ENCODE results near the gene MGMT. TPM values are rescaled to one million over a fixed set of nuclear protein-coding genes. Genes with fewer than 3 reads are reported as not detected.

MGMT gene
- total RNA-seq, 1 donor from 2014 or later = 22.1 TPM

DNA sequence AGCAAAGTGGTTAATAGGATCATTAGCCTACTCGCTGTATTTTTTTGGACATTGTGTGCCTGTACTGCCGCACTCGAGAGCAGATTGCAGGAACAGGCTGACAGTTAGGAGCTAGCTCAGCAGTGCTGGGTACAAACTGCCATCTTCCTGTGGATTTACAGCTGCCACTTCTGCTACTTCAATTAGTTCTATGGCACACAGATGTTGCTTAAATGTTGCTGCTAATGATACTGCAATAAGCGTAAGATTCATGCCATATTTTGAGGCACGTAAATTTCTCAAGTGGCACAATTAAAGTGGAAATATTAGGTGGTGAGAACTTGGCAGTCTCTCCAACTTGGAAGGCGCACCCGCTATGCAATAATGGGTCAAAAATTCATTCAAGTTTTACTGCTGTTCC lies 325.1 kb downstream of the MGMT start:
- DNase-seq (ENCODE audit: low spot score) = no peak

DNA sequence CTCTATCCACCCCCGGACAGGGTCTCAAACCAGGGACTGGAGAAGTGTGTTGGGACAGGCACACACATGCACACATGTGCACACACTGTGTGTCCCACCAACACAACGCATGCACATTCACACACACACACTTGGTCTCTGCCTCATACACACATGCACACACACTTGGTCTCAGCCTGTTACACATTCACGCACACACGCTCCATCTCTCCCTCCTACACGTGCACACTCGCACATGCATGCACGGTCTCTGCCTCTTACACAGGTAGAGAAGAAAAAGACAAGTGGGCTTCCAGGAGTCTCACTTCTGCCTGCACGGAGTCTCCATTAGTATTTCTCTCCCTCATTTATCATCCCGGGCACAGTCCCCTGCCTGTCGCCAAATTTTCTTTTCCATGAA lies 325.8 kb downstream of the MGMT start:
- DNase-seq (ENCODE audit: low spot score) = no peak

DNA sequence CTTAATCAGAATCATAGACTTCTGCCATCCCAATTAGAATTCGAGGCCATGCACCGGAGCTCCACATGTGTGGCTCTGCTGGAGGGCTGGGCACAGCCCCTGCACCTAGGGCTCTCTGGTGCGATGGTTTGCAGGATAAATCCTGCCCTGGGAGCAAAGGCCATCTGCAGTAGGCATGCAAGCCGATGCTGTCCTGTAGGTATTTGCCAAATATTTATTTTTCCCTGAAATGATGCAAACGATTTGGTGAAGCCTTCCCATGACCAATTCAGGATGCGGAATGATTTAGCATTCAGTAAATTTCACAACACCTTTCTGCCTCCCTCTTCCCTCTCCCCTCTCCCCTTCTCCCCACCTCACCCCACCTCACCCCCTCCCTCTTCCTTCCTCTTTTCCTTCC lies 326.4 kb downstream of the MGMT start:
- no peak for DNase-seq (ENCODE audit: low spot score)

GRCh38 chr10:129793996-129794395 lies 327.0 kb downstream of the MGMT start:
- no peak for DNase-seq (ENCODE audit: low spot score)

- no peak for DNase-seq (ENCODE audit: low spot score)
Measured at GRCh38 chr10:129796710-129797420, 329.8 kb downstream of the MGMT start.

GRCh38 chr10:129799942-129800341 lies 332.9 kb downstream of the MGMT start:
- no peak for DNase-seq (ENCODE audit: low spot score)

DNA sequence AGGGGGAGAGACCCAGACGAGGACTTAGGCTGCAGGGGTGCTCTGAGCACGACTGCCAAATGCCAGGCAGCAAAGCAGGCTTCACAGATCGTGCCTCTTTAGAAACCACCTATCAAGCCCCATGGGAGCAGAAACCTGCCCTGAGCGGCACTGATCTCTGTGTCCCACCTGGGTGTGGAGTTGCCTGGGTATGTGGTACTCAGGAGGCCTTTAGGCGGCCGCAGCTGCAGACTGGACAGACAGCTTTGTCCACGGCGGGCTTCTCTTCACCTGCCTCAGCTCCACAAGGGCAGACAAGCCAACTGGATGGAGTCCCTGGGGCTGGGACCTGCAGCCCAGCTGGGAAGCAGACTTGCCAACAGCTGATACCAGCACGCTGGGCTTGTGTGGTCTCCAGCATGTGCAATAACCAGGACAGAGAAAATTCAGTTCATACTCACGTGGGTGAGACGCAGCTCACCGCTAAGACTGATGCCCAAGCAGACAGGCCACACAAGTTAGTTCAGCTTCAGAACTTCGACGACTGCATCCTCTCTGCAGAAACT lies 333.8 kb downstream of the MGMT start:
- DNase-seq (ENCODE audit: low spot score) = no peak

- no peak for DNase-seq (ENCODE audit: low spot score)
Measured at GRCh38 chr10:129807211-129807610, 340.2 kb downstream of the MGMT start.

GRCh38 chr10:129808092-129808983 lies 341.3 kb downstream of the MGMT start:
- DNase-seq (ENCODE audit: low spot score) = no peak

GRCh38 chr10:129809431-129809830 lies 342.4 kb downstream of the MGMT start:
- DNase-seq (ENCODE audit: low spot score) = no peak

DNA sequence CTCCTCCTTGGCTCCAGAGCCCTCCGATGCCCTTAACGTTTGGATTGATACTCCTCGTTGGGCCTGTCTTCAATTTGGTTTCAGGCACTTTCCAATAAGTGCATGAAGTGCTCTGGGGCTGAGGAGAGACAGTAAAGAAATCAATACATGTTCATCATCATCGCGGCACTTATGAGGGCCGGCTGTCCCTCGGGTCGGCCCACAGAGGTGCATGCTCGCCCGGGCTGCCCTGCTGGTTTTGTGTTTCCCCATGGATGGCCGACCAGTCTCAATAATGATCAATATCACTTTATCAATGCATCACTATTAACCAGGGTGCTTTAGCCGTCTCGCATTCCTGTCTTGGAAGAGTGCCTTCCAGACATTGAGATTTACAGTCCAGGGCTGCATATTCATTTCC lies 342.8 kb downstream of the MGMT start:
- no peak for DNase-seq (ENCODE audit: low spot score)

- no peak for DNase-seq (ENCODE audit: low spot score)
Measured at GRCh38 chr10:129811208-129811607, 344.2 kb downstream of the MGMT start.

DNA sequence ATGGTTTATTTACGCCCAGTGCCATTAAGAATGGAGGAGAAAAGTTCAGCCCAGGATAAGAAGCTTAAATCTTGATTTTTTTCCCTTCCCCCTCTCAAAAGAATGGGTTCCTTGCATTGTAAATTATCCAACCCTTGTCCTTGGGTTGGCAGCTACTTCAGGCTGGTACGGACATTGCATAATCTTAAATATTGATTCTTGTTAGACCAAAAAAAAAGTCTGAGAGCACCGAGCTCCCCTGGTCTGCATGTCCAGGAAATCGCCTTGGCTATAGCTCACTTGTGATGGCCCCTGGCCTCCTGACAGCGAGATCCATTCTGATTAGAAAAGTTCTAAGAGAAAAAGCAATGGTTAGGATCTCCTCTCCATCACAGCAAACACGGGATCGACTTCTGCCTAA lies 345.4 kb downstream of the MGMT start:
- no peak for DNase-seq (ENCODE audit: low spot score)

DNA sequence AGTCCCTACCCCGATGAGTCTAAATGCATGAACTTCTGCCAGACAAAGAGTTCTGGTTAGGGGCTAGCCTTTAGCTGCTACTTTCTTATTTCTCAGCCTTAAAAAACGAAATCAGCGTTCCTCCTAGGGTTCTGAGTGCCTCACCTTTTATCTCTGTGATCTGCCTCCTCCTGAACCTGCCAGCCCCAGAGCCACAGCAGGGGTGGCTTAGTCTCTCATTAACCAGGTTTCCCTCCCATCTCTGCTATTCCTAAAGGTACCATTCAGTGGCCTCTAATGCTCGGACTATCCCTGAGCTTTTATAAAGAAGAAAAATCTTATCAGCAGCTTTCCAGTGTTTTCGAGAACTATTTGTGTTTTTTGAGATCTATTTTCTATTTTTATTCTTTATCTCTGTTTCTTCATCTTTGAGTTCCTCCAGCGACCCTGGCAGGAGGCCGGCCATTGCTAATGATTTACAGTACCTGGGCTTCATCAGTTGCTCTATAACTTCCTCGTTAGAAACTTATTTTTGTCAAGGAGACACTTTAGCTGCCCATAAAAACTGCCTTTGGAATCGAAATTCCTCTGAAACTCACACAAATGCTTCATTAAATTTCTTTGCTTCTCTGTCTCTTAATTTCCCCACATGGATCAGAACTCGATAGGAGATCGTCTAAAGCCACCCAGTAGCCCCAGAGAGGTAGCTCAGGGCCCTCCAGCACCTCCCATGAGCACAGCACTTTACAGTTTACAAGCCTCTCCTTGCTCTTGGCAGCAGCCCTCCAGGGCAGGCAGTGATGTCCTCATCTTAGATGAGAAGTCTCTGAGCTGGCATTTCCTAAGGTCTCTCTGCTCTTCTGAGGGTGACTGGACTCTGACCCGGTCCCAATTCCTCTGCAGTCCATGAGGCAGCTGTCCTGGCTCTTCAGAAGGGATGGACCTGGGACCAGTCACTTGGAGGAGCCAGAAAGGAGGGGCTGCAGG lies 347.9 kb downstream of the MGMT start:
- no peak for DNase-seq (ENCODE audit: low spot score)

- no peak for DNase-seq (ENCODE audit: low spot score)
Measured at GRCh38 chr10:129815898-129816655, 349.0 kb downstream of the MGMT start.

GRCh38 chr10:129816656-129817045 lies 349.6 kb downstream of the MGMT start:
- no peak for DNase-seq (ENCODE audit: low spot score)

All from umbilical cord (tissue), 2 donors.